Measurements from ENCODE around the gene SCYL3. TPM values are rescaled to one million over a fixed set of nuclear protein-coding genes. Genes with fewer than 3 reads are reported as not detected.

The SCYL3 gene
- total and polyA plus RNA-seq, 7 donors = 4.8 to 13.3 (median 9.6) TPM

DNA sequence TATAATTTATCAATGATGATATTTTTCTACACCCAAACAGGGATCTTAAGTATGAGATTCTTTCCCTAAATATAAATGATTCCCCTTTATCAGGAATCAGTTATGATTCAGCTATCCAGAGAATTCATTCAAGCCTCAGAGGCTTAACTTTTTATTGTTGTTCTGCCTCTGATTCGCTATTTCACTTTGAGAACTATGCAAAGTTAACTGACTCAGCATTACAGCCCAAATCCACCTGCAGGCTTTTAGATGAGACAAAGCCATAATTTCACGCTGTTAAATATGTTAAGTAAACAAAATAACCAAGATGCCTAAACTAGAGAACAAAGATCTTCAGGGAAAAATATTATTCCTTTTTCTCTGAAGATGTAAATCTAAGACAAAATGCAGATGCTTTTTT, 8.5 kb downstream of the SCYL3 start:
- Histone ChIP-seq H3K27me3 (no peaks in the 10 kb centered on the region), H3K4me1 (peaks cover 0 to 17% (median 3%) of the 10 kb centered on the region in 4 donors), H3K4me3 (no peak overlapping the region), H3K36me3 (peaks cover 0 to 54% (median 2%) of the 10 kb centered on the region in 4 donors), H3K27ac (no peak overlapping the region), H3K9me3 (no peaks in the 10 kb centered on the region)
- intact Hi-C loops (cut with DNase I) = no loop called here
- DNase-seq = no peak
- WGBS, 2 donors = 20 to 70% methylated on average over 2 of the region's 2 CpGs
- TF ChIP-seq POLR2A (IDR thresholded peaks at IDR 0.05) (no peak), EP300 (IDR thresholded peaks at IDR 0.05) (no peak), POLR2AphosphoS5 (IDR thresholded peaks at IDR 0.05) (no peak)
- TF ChIP-seq, protein P1, sequence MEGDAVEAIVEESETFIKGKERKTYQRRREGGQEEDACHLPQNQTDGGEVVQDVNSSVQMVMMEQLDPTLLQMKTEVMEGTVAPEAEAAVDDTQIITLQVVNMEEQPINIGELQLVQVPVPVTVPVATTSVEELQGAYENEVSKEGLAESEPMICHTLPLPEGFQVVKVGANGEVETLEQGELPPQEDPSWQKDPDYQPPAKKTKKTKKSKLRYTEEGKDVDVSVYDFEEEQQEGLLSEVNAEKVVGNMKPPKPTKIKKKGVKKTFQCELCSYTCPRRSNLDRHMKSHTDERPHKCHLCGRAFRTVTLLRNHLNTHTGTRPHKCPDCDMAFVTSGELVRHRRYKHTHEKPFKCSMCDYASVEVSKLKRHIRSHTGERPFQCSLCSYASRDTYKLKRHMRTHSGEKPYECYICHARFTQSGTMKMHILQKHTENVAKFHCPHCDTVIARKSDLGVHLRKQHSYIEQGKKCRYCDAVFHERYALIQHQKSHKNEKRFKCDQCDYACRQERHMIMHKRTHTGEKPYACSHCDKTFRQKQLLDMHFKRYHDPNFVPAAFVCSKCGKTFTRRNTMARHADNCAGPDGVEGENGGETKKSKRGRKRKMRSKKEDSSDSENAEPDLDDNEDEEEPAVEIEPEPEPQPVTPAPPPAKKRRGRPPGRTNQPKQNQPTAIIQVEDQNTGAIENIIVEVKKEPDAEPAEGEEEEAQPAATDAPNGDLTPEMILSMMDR (IDR thresholded peaks at IDR 0.05) = no peak

DNA sequence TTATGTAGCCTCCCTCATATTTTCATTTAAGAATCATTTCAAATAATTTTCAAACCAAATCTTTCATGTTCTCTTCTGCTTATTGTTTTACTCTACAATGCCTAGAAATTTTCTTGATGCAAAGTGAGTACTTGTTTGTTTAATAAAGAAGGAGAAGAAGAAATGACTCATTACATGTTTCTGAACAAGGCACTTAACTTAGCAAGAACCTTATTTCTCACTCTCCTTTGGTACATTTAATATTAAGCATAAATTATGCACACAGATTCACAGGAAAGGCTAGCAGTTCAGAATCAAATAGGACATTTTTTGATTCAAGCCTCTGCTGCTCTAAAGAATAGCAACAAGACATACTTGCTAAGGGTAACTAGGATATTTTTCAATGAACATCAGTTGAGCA, 9.1 kb downstream of the SCYL3 start:
- Histone ChIP-seq H3K9me3 (no peaks in the 10 kb centered on the region), H3K27ac (no peak overlapping the region), H3K27me3 (no peaks in the 10 kb centered on the region), H3K4me1 (peaks cover 0 to 17% (median 3%) of the 10 kb centered on the region in 4 donors), H3K36me3 (peaks cover 0 to 54% (median 2%) of the 10 kb centered on the region in 4 donors), H3K4me3 (no peak overlapping the region)
- intact Hi-C loops (cut with DNase I) = no loop called here
- no peak for DNase-seq
- TF ChIP-seq POLR2A (IDR thresholded peaks at IDR 0.05) (no peak), EP300 (IDR thresholded peaks at IDR 0.05) (no peak), POLR2AphosphoS5 (IDR thresholded peaks at IDR 0.05) (no peak)
- TF ChIP-seq, protein P1 (IDR thresholded peaks at IDR 0.05) = no peak

DNA sequence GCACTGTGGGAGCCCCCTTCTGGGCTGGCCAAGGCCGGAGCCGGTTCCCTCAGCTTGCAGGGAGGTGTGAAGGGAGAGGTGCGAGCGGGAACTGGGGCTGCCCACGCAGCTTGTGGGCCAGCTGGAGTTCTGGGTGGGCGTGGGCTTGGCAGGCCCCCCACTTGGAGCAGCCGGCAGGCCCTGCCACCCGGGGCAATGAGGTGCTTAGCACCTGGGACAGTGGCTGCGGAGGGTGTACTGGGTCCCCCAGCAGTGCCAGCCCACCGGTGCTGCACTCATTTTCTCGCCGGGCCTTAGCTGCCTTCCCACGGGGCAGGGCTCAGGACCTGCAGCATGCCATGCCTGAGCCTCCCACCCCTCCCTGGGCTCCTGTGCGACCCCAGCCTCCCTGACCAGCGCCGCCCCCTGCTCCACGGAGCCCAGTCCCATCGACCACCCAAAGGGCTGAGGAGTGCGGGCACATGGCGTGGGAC, 11.6 kb downstream of the SCYL3 start:
- TF ChIP-seq, protein P1 (IDR thresholded peaks at IDR 0.05) = no peak
- TF ChIP-seq POLR2A (IDR thresholded peaks at IDR 0.05) (no peak), EP300 (IDR thresholded peaks at IDR 0.05) (no peak), POLR2AphosphoS5 (IDR thresholded peaks at IDR 0.05) (no peak)
- no peak for DNase-seq
- intact Hi-C loops (cut with DNase I) = no loop called here
- H3K27ac ChIP-seq = no peak overlapping the region
- H3K4me3 ChIP-seq = no peak overlapping the region
- H3K4me1 ChIP-seq = peaks cover 0 to 31% (median 13%) of the 10 kb centered on the region in 4 donors
- no peaks in the 10 kb centered on the region for H3K9me3 ChIP-seq
- H3K36me3 ChIP-seq = peaks cover 0 to 46% (median 2%) of the 10 kb centered on the region in 4 donors
- H3K27me3 ChIP-seq = no peaks in the 10 kb centered on the region
- 96 to 97% methylated on average over 20 of the region's 20 CpGs for WGBS, 2 donors

DNA sequence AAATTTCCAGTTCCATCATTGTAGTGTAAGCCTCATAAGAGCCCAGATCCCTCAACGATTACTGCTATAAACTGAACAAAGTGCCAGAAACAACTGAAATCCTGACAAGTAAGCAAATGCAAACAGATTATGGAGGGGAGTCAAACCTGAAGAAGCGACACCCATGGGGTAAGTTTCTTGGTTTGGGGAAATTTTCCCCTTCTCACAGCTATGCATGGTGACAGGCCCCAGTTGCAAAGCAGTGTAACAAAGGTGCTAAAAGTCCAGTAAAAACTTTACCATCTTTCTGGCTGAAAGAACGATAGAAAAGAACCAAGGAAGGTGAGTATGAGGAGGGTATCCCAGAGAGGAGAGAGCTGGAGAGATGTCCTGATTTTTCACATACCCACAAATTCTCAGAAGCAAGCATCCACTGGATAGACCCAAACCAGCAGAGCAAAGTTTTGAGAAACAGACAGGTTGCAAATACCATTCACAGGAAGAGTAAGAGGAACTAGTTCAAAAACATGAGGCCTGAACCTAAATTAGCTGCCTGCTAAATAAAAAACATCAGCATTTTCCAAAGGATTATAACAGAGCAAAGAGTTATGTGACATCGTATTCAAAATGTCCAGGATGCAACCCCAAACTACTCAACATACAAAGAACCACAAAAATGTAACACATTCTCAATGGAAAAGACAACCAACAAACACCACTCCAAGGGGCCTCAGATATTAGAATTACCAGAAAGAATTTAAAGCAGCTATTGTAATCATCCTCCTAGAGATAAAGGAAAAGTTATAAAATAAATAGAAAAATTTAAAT, 14.5 kb downstream of the SCYL3 start:
- no peak for TF ChIP-seq EP300 (IDR thresholded peaks at IDR 0.05)
- no peak for TF ChIP-seq POLR2AphosphoS5 (IDR thresholded peaks at IDR 0.05)
- TF ChIP-seq, protein P1 (IDR thresholded peaks at IDR 0.05) = no peak
- TF ChIP-seq POLR2A (IDR thresholded peaks at IDR 0.05) = no peak
- Histone ChIP-seq H3K27me3 (no peaks in the 10 kb centered on the region), H3K4me3 (no peak overlapping the region), H3K27ac (peak overlapping the region in 2 of 4 donors; percentile 28 to 49), H3K4me1 (peaks cover 0 to 30% (median 14%) of the 10 kb centered on the region in 4 donors), H3K9me3 (no peaks in the 10 kb centered on the region), H3K36me3 (peaks cover 0 to 52% (median 7%) of the 10 kb centered on the region in 4 donors)
- intact Hi-C loops (cut with DNase I) = no loop called here
- no peak for DNase-seq
- 77 to 84% methylated on average over 4 of the region's 4 CpGs for WGBS, 2 donors
